ENCODE measurements around the gene OR4X1. TPM values are rescaled to one million over a fixed set of nuclear protein-coding genes. Genes with fewer than 3 reads are reported as not detected.
"Not testable (repeated sequence)": the region's sequence is repeated elsewhere in the genome, so short reads cannot be mapped to it uniquely, and the experiment has no call there.

OR4X1 gene, protein sequence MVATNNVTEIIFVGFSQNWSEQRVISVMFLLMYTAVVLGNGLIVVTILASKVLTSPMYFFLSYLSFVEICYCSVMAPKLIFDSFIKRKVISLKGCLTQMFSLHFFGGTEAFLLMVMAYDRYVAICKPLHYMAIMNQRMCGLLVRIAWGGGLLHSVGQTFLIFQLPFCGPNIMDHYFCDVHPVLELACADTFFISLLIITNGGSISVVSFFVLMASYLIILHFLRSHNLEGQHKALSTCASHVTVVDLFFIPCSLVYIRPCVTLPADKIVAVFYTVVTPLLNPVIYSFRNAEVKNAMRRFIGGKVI
- not detected for total RNA-seq

DNA sequence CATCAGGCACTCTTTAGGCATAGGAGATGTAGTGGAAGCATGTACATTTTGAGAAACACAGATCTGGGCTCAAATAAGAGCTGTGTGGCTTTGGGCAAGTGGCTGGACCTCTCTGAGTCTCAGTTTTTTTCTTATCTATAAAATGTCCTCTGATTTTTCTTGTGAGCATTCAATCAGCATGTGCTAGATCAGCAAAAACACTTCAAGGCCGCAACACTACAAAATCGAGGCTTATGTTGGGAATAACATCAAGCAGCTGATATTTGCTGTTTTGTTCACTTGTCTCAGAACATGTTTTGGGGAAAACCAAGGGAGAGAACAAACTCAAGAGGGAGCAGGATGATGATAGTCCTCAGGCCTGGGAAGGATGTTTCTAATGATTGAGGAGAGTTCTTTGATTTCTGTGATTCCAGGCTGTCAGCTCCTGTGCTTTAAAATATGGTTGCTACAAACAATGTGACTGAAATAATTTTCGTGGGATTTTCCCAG, at the start of gene OR4X1:
Gene OR4X1, plus strand, starts transcription at position 439 of the 489 bp plus-strand sequence. Its CDS starts 0 bp downstream, at position 439.
- H3K4me1 ChIP-seq = no peaks in the 10 kb centered on the region
- no peak within 1 kb of the TSS for H3K4me3 ChIP-seq
- no peaks in the 10 kb centered on the region for H3K36me3 ChIP-seq
- no peaks in the 10 kb centered on the region for H3K9me3 ChIP-seq
- intact Hi-C loops (cut with DNase I; ENCODE audit: low total_unique reads) = no loop called here
- H3K27ac ChIP-seq = no peak within 1 kb of the TSS
- no peak for TF ChIP-seq POLR2A (IDR thresholded peaks at IDR 0.05)
- TF ChIP-seq, protein P1, sequence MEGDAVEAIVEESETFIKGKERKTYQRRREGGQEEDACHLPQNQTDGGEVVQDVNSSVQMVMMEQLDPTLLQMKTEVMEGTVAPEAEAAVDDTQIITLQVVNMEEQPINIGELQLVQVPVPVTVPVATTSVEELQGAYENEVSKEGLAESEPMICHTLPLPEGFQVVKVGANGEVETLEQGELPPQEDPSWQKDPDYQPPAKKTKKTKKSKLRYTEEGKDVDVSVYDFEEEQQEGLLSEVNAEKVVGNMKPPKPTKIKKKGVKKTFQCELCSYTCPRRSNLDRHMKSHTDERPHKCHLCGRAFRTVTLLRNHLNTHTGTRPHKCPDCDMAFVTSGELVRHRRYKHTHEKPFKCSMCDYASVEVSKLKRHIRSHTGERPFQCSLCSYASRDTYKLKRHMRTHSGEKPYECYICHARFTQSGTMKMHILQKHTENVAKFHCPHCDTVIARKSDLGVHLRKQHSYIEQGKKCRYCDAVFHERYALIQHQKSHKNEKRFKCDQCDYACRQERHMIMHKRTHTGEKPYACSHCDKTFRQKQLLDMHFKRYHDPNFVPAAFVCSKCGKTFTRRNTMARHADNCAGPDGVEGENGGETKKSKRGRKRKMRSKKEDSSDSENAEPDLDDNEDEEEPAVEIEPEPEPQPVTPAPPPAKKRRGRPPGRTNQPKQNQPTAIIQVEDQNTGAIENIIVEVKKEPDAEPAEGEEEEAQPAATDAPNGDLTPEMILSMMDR (IDR thresholded peaks at IDR 0.05) = no peak
- DNase-seq = no peak
- no peaks in the 10 kb centered on the region for H3K27me3 ChIP-seq

DNA sequence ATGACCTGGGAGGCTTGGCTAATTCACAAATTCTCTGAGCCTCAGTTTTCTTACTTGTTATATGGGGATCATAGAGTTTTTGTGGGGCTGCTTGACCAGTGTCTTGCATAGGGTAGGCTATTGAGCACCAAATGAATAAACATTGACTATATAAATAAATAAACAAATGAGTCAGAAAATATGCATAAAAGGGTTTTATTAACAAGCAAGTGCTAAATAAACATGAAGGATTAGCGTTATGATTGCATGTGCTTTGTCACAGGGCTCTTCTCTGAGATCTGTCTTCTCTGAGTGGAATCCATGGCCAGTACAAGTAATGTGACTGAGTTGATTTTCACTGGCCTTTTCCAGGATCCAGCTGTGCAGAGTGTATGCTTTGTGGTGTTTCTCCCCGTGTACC, 47.2 kb upstream of the OR4X1 start, which contains the start of gene OR4B1:
Gene OR4B1, plus strand, starts transcription at position 301 of the 400 bp plus-strand sequence. Its CDS starts 0 bp downstream, at position 301.
- no peak for DNase-seq
- Histone ChIP-seq H3K36me3 (no peaks in the 10 kb centered on the region), H3K4me1 (no peaks in the 10 kb centered on the region), H3K27me3 (no peaks in the 10 kb centered on the region), H3K9me3 (no peaks in the 10 kb centered on the region), H3K4me3 (no peak within 1 kb of the TSS), H3K27ac (no peak within 1 kb of the TSS)
- intact Hi-C loops (cut with DNase I; ENCODE audit: low total_unique reads) = no loop called here
- TF ChIP-seq, protein P1 (IDR thresholded peaks at IDR 0.05) = no peak
- no peak for TF ChIP-seq POLR2A (IDR thresholded peaks at IDR 0.05)

DNA sequence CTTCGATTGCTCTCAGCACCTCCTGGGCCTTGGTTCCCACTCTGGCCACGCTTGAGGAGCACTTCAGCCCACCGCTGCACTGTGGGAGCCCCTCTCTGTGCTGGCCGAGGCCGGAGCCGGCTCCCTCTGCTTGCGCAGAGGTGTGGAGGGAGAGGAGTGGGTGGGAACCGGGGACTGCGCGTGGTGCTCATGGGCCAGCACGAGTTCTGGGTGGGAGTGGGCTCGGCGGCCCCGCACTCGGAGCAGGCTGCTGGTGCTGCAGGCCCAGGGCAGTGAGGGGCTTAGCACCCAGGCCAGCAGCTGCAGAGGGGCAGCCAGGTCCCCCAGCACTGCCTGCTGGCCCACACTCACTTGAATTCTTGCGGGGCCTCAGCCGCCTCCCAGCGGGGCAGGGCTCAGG, 34.9 kb upstream of the OR4X1 start:
- Histone ChIP-seq H3K4me3 (no peak overlapping the region), H3K9me3 (no peaks in the 10 kb centered on the region), H3K4me1 (no peaks in the 10 kb centered on the region), H3K27me3 (no peaks in the 10 kb centered on the region), H3K27ac (no peak overlapping the region), H3K36me3 (no peaks in the 10 kb centered on the region)
- intact Hi-C loops (cut with DNase I; ENCODE audit: low total_unique reads) = no loop called here
- TF ChIP-seq, protein P1 (IDR thresholded peaks at IDR 0.05) = no peak
- TF ChIP-seq POLR2A (IDR thresholded peaks at IDR 0.05) = no peak
- no peak for DNase-seq

DNA sequence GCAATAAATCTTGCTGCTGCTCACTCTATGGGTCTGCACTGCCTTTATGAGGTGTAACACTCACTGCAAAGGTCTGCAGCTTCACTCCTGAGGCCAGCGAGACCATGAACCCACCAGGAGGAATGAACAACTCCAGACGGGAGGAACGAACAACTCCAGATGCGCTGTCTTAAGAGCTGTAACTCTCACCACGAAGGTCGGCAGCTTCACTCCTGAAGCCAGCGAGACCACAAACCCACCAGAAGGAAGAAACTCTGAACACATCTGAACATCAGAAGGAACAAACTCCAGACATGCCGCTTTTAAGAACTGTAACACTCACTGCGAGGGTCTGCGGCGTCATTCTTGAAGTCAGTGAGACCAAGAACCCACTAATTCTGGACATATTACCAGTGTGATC, 33.6 kb upstream of the OR4X1 start:
- intact Hi-C loops (cut with DNase I; ENCODE audit: low total_unique reads); H3K27me3 ChIP-seq; H3K4me1 ChIP-seq; H3K36me3 ChIP-seq; H3K4me3 ChIP-seq; H3K9me3 ChIP-seq; H3K27ac ChIP-seq; DNase-seq: not testable (repeated sequence)

DNA sequence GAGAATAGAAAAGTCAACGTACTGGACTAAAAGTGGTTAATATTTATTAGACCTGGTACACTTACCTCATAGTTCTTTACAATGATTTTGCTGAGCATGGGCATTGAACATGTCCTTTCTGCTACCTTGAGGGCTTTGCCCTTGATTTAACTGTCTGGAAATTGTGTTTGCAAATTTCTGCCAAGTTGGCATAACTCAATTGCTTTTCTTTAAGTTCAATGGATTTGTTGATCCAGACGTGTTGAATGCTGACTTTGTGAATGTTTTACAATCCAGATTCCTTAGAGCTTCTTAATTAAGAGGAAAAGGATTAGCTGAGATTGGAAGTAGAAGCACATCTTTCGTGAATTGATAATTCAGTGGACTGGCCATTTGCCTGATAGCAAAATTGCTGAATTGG, 25.9 kb upstream of the OR4X1 start:
- H3K27ac ChIP-seq = no peak overlapping the region
- H3K4me1 ChIP-seq = no peaks in the 10 kb centered on the region
- intact Hi-C loops (cut with DNase I; ENCODE audit: low total_unique reads) = no loop called here
- no peaks in the 10 kb centered on the region for H3K9me3 ChIP-seq
- no peak overlapping the region for H3K4me3 ChIP-seq
- H3K36me3 ChIP-seq = no peaks in the 10 kb centered on the region
- TF ChIP-seq POLR2A (IDR thresholded peaks at IDR 0.05) = no peak
- TF ChIP-seq, protein P1 (IDR thresholded peaks at IDR 0.05) = no peak
- no peaks in the 10 kb centered on the region for H3K27me3 ChIP-seq
- no peak for DNase-seq

Data from uterus (tissue), 4 donors.